GM10266 (cell line): ENCODE results near the gene PRKACG.
A peak's percentile ranks its signal among the peaks of the same experiment; 100 is the strongest.

ENCODE experiments used
- DNase-seq: peaks from one replicate; pipeline ENCODE4 v3.0.0; 2012; ENCODE audit errors: extremely low spot score
- TF ChIP-seq, protein P1 (sequence below): IDR thresholded peaks from 2 replicates; pipeline ENCODE4 v1.5.1; 2012; ENCODE audit warnings: mild to moderate bottlenecking, low read depth; ENCODE audit not compliant: control insufficient read depth, insufficient read depth; ENCODE audit errors: missing control alignments

The PRKACG gene

DNA sequence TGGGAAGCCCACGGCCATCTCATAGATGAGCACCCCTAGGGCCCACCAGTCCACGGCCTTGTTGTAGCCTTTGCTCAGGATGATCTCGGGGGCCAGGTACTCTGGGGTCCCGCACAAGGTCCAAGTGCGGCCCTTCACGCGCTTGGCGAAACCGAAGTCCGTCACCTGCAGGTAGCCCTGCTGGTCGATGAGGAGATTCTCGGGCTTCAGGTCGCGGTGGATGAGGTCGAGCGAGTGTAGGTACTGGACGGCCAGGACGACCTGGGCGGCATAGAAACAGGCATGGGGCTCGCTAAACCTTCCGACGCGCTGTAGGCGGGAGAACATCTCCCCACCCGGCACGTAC lies 558 bp downstream of the PRKACG start:
- DNase-seq = no peak
- TF ChIP-seq, protein P1, sequence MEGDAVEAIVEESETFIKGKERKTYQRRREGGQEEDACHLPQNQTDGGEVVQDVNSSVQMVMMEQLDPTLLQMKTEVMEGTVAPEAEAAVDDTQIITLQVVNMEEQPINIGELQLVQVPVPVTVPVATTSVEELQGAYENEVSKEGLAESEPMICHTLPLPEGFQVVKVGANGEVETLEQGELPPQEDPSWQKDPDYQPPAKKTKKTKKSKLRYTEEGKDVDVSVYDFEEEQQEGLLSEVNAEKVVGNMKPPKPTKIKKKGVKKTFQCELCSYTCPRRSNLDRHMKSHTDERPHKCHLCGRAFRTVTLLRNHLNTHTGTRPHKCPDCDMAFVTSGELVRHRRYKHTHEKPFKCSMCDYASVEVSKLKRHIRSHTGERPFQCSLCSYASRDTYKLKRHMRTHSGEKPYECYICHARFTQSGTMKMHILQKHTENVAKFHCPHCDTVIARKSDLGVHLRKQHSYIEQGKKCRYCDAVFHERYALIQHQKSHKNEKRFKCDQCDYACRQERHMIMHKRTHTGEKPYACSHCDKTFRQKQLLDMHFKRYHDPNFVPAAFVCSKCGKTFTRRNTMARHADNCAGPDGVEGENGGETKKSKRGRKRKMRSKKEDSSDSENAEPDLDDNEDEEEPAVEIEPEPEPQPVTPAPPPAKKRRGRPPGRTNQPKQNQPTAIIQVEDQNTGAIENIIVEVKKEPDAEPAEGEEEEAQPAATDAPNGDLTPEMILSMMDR = no peak

DNA sequence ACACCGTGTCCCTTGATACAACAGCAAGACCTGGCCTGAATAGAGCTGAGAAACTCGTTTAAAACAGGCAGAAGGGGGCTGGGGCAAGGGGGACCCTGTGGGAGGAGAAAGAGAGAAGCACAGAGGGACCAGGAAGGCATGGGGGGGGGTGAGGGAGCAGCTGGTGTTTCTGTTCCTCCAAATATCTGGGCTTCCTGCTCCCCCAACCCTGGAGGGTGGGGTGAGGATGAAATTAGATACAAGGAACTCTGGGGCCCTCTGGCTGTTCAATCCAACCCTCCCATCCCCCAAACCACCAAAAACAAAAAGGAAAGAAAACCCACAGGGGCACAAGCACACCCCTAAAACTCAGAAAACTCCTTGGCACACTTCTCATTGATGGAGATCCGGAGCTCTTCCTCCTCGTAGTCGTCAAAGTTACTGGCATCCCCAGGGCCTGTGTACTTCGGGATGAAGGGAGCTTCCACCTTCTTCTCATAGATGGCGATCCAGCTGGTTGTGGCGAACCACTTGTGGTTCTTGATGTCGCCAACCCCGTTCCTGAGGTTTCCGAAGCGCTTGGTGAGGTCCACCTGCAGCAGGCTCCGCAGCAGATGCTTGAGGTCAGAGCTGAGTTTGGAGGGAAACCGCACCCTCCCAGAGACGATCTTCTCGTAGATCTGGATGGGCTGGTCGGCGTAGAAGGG lies 1.1 kb downstream of the PRKACG start:
- TF ChIP-seq, protein P1 = no peak
- DNase-seq = peak; percentile 55

DNA sequence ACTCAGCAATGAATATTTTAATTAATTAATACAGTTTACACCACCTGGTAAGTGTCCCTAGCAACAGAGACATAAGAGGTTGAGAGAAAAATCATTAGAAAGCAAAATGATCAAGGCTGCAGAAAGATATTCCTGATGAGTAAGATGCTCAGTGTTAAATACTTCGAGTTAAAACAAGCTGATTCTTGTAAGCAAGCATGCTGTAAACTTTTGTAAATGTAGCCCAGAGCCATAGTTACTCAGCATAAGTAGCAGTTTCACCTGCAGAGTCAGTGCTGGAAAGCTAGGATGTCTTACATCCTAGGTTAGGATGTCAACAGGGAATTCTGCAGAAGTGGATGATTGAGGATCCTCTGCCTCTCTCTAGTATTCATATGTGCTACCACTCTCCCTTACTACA lies 4.2 kb downstream of the PRKACG start:
- TF ChIP-seq, protein P1 = no peak

DNA sequence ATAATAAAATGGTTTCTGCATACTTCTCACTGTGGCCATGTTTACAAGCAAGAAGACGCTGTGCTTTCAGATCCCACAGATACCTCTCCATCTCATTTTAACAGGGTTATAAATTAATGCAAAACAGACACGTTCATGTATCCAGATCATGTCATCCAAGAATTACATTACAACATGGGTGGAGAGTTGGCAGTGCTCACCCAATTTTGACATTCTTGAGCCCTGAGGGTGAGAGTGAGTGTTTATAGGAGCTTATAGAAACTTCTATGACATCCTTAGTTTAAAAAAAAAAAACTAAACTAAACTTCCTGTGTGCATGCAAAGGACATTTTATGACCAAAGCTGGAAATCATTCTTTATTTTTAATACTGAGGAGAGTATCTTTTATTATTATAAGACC lies 9.1 kb downstream of the PRKACG start:
- TF ChIP-seq, protein P1 = no peak
- no peak for DNase-seq

More for the DNA sequence above, 4.2 kb downstream of the PRKACG start:
- DNase-seq = no peak

DNA sequence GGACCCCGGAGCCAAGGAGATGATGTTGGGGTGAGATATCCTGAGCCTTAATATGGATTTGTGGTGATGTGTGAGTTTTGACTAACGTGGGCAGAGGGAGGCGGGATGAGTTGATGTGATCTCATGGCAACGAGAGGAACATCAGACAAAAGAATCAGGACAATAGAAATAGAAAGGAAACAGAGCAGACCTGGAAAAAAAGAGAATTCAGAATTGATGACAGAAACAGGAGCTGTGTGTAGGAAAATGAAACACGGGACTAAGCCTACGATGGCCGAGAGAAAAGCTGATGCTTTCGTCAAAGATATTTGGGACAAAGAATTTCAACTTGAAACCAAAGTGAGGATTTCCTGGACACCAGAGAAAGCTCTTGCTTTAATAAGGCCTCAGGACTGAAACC lies 10.9 kb downstream of the PRKACG start:
- TF ChIP-seq, protein P1 = no peak

DNA sequence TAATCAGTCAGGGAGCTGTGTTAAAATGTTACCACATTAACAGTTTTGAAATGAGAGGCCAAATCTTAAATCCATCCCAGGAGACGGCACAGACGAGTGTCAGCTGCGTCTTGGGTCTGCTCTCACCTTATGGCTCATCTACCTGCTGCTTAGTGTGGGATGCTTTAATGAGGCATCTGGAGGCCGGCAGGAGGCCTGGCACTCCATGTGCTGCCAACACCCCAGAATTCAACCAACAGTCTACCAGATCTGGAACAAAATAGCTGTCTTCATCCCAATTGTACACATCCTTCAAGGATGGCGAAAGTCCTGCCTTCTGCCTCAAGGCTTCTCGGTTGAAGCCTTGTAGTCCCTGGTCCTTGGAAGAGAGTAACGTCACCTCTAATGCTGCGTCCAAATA lies 12.0 kb downstream of the PRKACG start:
- TF ChIP-seq, protein P1 = no peak
- no peak for DNase-seq

More for the DNA sequence above, 10.9 kb downstream of the PRKACG start:
- no peak for DNase-seq

DNA sequence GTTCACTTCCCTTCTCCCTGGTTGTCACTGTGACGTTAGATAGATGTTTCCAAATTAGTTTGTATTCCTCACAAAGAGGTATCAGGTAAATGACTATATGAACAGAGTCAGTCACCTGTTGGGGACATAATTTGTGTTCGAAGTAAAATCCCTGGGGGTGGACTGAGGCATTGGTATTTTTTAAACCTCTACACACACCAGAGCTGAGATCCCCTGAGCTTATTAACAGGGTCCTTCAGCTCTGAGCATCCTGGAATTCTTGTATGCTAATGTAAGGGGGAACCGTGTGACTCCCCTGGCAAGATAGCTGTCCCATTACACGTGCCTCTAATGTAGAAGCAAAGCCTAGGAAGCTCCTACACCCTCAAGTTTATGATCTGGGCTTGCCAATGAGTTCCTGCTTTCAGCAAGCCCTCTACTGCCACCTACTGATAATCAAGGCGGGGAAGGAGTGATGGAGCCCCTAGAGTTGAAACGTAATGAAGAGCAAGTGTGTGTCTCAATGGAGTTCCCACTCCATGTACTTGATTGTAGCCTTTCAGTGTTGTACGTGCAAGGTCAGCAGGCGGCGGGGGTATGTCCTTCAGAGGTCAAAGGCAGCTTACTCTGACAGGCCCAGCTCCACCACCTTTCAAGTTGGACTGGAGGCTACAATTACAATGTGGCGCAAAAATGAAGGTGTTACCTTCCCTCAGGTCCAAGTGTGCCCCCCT lies 14.4 kb downstream of the PRKACG start:
- DNase-seq = peak; percentile 74
- TF ChIP-seq, protein P1 = peak; percentile 87
